SW480 (cell line): ENCODE measurements around the gene CALHM3.
"Not testable (repeated sequence)": the region's sequence is repeated elsewhere in the genome, so short reads cannot be mapped to it uniquely, and the experiment has no call there.

Experiments used
- DNase-seq: peaks from one replicate; pipeline ENCODE4 v3.0.0-alpha.2; 2016; ENCODE audit warnings: low spot score

Gene CALHM3

DNA sequence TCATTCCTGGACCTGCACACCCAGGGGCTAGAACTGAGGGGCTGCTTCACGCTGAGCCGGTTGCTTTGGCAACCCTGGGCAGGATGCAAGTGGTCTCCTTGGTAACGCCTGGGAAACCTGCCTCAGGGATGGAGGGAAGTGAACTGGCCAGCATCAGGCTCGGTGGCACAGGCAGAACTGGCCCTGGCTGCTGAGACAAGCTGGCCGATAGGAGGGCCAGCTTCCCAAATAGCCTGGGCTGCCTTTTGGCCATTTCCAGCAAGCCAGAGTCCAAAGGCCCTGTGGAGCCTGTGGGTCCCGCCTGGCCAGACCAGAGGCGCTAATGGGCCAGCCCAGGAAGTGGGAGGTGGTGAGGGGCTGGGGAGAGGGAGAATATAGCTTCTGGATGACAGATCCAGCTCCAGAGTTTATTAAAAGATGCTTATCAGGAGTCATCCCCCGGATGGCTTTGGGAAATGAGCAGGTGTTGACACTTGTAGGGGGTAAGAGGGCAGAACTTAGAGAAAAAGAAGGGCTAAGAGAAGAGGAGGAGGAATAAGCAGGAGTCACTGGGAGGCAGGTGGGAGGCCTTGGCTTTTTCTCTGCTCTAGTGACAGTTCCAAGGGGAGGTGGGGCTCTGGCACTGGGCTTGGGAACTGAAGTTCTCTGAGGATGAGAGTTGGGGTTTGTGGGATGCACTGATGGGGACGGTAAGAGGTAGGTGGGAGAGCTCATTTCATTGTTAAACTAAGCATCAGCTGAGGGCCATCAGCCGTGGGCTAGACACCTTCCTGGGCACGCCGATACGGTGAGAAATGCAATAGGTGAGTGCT lies 24.0 kb upstream of the CALHM3 start:
- no peak for DNase-seq

- DNase-seq, result no peak
Observed at GRCh38 chr10:103501186-103501585, 22.1 kb upstream of the CALHM3 start.

DNA sequence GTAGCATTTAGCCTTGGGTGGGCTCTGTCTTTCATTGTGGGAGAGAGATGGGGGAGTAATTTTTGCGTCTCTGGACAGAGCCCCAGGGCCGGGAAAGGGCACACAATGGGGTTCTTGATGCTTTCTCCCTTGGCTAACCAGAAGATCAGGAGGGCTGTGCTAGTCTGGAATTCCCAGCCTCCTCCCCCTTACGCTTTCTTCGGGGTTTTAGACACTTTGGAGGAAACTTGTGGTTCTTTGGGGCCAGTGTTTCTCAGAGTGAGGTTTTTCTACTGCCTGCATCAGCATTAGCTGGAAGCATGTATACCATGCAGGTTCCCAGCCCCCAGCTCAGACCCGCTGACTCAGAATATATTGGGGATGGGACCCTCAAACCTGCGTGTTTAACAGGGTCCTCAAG lies 21.4 kb upstream of the CALHM3 start:
- no peak for DNase-seq

DNA sequence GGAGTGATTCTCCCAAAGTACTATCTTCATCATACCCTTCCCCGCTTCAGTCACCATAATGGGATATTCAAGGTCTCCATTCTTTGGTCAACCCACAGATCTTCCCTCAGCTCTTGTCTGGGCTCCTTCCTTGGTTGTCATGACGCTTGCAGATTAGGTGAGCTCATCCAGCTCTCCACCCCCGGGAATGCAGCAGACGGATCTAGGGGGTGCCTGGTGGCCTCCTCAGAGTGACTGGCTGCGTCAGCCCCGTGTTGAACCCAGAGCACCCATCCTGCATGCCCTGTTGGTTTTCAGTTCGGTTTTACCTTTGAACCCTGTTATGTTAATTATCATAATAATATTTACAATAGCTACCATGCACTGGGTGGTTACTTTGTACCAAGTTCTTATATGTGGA lies 20.8 kb upstream of the CALHM3 start:
- DNase-seq, result no peak

GRCh38 chr10:103498936-103499638 lies 20.0 kb upstream of the CALHM3 start:
- no peak for DNase-seq

GRCh38 chr10:103497161-103497915 lies 18.3 kb upstream of the CALHM3 start:
- no peak for DNase-seq

DNA sequence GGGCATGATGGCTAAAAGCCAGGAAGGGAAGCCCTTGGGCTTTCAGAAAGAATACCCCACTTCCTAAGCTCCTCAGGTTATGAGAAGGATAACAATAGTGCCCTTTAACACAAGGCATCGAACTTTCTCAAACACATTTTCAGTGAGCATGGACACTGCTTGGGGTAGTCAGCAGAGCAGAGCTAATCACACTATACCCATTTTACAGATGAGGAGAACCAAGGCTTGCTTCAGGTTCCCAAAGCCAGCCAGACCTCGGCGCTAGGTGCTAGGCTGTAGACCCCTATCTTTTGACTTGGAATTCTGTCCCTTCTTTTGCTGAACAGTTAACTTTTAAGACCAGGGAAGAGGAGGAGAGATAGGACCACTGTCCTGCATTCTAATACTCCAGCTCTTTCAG lies 16.3 kb upstream of the CALHM3 start:
- DNase-seq, result no peak

DNA sequence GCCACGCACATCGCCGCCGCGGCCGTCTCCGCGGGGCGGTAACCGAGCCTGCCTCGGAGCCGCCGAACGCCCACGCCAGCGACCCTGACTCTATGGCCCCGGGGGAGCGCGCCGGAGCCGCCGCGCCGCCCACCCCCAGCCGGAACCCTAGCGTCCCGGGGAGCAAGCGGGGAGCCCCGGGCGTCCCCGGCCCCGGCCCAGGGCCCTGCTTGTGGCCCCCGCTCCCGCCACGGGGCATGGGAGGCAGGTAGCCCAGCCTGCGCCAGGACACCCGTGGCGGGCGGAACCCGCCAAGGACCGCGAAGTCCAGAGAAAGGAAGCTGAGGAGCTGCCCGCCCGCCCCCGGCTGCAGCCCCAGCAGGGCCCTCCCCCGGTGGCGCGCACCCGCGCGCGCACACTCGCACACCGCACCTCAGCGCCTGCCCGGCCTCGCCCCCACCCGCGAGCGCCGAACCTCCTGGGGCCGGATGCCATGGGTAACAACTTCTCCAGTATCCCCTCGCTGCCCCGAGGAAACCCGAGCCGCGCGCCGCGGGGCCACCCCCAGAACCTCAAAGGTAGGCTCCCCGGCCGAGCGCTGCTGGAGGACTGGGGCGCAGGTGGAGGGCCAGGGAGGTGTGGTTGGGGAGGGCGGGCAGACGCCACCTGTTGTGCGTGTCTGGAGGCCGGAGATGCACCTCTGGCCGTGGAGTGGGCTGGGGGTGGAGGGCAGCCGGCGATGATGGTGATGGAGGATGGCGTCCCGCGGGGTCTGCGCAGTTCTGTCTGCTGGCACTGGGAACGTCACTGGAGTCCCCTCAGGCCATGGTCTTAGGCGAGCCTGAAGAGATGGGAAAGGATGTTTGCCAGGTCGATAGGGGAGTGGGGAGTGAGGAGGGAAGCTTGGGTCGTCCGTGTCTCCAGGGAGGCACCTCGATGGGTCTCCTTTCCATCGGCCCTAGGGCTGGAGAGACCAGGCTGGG lies 15.2 kb upstream of the CALHM3 start:
- no peak for DNase-seq

GRCh38 chr10:103493362-103493915 lies 14.4 kb upstream of the CALHM3 start, which contains the start of gene NEURL1:
NEURL1 (plus strand) TSS chr10:103493705; CDS start chr10:103494388, 683 bp downstream.
- peak; percentile 12 for DNase-seq

- no peak for DNase-seq
Observed at GRCh38 chr10:103492655-103493261, 13.7 kb upstream of the CALHM3 start.

- DNase-seq, result peak; percentile 95
Observed at GRCh38 chr10:103491729-103492364, 12.8 kb upstream of the CALHM3 start.

DNA sequence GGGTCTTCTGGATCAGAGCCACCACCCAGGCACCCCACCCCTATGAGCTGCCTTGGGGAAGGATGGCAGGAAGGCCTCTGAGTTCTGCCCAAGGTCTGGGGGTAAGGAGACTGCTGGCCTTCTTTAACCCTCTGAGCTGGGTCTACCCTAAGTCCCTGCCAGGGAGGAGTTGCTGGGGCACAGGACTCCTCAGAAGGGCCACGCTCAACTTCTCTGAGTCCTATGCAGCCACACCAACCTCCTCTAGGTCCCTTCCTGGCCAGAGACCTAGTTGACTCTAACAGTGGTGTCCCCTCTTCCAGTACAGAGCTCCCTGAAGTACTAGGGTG lies 11.9 kb upstream of the CALHM3 start:
- no peak for DNase-seq

- no peak for DNase-seq
Observed at GRCh38 chr10:103487410-103487708, 8.3 kb upstream of the CALHM3 start.

DNA sequence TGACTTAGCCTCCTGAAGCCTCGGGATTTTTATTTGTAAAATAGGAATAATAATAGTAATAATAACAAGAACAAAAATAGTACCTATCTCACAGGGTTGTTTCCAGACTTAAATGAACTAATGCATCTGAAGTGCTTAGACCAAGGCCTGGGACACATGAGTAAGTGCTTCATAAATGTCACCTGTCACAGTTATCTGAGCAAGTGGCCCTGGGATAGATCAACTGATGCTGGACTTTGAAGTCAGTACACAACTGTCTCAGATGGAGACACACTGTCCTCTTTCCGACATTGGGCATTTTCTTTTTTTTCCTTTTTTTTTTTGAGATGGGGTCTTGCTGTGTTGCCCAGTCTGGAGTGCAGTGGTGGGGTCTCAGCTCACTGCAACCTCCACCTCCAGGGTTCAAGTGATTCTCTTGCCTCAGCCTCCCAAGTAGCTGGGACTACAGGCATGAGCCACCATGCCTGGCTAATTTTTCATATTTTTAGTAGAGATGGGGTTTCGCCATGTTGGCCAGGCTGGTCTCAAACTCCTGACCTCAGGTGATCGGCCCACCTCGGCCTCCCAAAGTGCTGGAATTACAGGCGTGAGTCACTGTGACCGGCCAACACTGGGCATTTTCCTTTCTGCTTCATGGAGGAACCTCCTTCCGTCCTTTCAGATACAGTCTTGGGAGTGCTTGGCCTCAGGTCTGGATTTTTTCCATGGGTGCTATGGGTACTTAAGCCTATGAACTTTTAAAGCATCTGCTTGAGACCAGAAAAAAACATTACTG lies 7.8 kb upstream of the CALHM3 start:
- DNase-seq, result not testable (repeated sequence)

- peak; percentile 73 for DNase-seq
Observed at GRCh38 chr10:103481974-103482531, 3.0 kb upstream of the CALHM3 start.

- DNase-seq, result no peak
Observed at GRCh38 chr10:103480521-103480920, 1.5 kb upstream of the CALHM3 start.

GRCh38 chr10:103478671-103479070 lies 369 bp downstream of the CALHM3 start:
- DNase-seq, result peak; percentile 82

DNA sequence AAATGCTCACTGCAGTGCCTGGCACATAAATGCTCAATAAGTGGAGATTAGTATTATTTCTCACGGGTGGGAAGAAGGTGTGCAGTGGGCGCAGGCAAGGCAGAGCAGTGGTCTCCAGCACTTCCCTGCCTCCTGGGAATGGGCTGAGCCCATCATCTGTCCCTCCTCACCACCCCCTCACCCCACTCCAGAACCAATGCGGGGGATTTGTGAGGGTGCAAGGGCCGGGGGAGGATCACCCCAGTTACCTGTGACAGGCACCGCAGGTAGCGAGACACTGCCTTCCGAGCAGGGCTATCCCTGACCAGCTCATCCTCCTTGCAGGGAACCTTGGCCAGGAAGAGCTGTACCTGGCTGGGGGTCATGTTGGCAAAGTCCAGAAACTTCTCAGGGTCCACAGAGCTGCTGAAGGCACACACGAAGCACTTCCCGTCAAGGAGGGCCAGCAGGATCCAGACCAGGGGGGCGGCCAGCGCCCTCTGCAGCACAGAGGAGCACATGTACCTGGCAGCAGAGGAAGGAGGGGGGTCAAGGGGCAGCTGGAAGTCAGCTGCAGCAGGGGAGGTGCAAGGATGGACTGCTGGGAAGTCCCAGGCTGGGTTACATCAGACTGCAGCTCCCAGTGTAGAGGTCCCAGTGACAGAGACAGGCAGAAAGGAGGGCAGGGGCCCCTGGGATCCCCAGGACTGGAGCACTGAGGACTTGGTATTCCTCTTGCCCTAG lies 2.8 kb downstream of the CALHM3 start:
- DNase-seq, result peak; percentile 23

DNA sequence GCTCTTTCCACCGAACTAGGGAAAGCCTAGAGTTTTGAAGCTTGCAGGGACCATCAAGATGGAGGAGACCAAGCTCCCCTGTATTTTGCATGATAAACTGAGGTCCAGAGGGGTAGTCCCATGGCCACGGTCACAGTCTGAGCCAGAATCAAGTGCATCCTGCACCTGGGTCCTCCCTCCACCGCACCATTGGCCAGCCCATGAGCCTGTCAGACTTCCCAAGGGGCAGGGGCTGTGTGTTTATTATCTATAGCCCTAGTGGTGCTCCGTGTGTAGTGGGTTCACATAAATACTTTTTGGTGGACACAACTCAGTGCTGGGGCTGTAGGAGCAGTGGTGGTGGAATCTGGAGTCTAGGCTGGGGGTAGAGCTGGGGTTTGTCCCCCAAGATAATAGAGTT lies 3.6 kb downstream of the CALHM3 start:
- no peak for DNase-seq
